Spleen (tissue), 11 donors: ENCODE data around the gene PLCB2. TPM values are rescaled to one million over a fixed set of nuclear protein-coding genes. Genes with fewer than 3 reads are reported as not detected.

ENCODE experiments used
- DNase-seq: peaks from one replicate; pipeline ENCODE4 v3.0.0-alpha.2; 2020
- H3K27ac ChIP-seq, 8 donors: fragments of 200-600 bp; sonication (generic) in 7 of 8; 1 replicate in 4 of 8; 2 replicates in 4 of 8; pipeline versions ENCODE4 v1.5.0 to v1.8.0; 2016 to 2021; ENCODE audit warnings: inconsistent platforms in 4 of 8, mild to moderate bottlenecking in 4 of 8, moderate library complexity in 1 of 8
- H3K27me3 ChIP-seq, 7 donors: fragments of 200-600 bp; sonication (generic) in 6 of 7; replicated peaks in 1 of 7; 1 replicate in 4 of 7; 2 replicates in 3 of 7; pipeline versions ENCODE4 v1.5.0 to v1.8.0; 2016 to 2021; ENCODE audit warnings: inconsistent platforms in 3 of 7, mild to moderate bottlenecking in 1 of 7
- H3K36me3 ChIP-seq, 6 donors: fragments of 200-600 bp; sonication (generic) in 5 of 6; 1 replicate in 4 of 6; 2 replicates in 2 of 6; pipeline versions ENCODE4 v1.5.0 to v1.8.0; 2016 to 2021; ENCODE audit warnings: inconsistent platforms in 2 of 6
- H3K4me1 ChIP-seq, 6 donors: fragments of 200-600 bp; sonication (generic) in 5 of 6; 1 replicate in 3 of 6; 2 replicates in 3 of 6; pipeline versions ENCODE4 v1.5.0 to v1.8.0; 2016 to 2021; ENCODE audit warnings: inconsistent platforms in 3 of 6
- H3K4me3 ChIP-seq, 8 donors: fragments of 200-600 bp; sonication (generic) in 7 of 8; 1 replicate in 4 of 8; 2 replicates in 4 of 8; pipeline versions ENCODE4 v1.5.0 to v1.8.0; 2016 to 2021; ENCODE audit warnings: inconsistent platforms in 4 of 8, mild to moderate bottlenecking in 4 of 8, moderate library complexity in 2 of 8
- H3K9me3 ChIP-seq, 8 donors: fragments of 200-600 bp; sonication (generic) in 7 of 8; 1 replicate in 4 of 8; 2 replicates in 4 of 8; pipeline versions ENCODE4 v1.5.0 to v1.8.0; 2016 to 2021; ENCODE audit warnings: inconsistent platforms in 4 of 8
- POLR2A ChIP-seq, 3 donors: fragments of 450-650 bp; IDR thresholded peaks; one replicate each; pipeline ENCODE4 v1.5.1; 2017; ENCODE audit warnings: antibody characterized with exemption in 3 of 3, mild to moderate bottlenecking in 1 of 3
- POLR2AphosphoS5 ChIP-seq, 3 donors: sonication (generic); formaldehyde crosslinking; IDR thresholded peaks; one replicate each; pipeline ENCODE4 v1.5.1; 2017; ENCODE audit warnings: antibody characterized with exemption in 3 of 3
- WGBS, 5 donors: extraction: QIAGEN DNeasy Blood & Tissue Kit in 3 of 5; methylation state at CpG; one replicate each; pipeline versions ENCODE4 v1.1.5 to v1.1.7; 2013 to 2018; 5-methylcytosine and 5-hydroxymethylcytosine counted together
- intact Hi-C: fragments of 100-400 bp; cut with DNase I; formaldehyde crosslinking; loops from one replicate; pipeline ENCODE4 v1.15.0; 2023; ENCODE audit warnings: low total_unique reads
- polyA plus RNA-seq, 3 donors: library from polyadenylated mRNA; stranded (reverse); fragments of 200-250 nt; gene quantifications; one replicate each; pipeline ENCODE4 v1.2.1, GENCODE V29; 2013
- total RNA-seq, 7 donors: library from RNA; depleted of rRNA in 3 of 7; stranded (reverse); fragments of >200 nt in 3 of 7; fragmentation: NEBNext Ultra II Directional in 4 of 7; extraction: Animal tissue kit (Norgen Biotek cat#: 25700) in 4 of 7; gene quantifications; one replicate each; pipeline versions ENCODE4 v1.1.0 to v1.2.1, GENCODE V29; 2016 to 2021
- TF ChIP-seq, protein P1 (sequence below), 11 experiments: fragments of 200-600 bp in 7 of 11; fragments of 450-650 bp in 4 of 11; sonication (generic) in 4 of 11; IDR thresholded peaks in 8 of 11; conservative IDR thresholded peaks in 3 of 11; 1 replicate in 7 of 11; 2 replicates in 4 of 11; pipeline versions ENCODE4 v1.4.0 to v1.8.0; 2016 to 2021; ENCODE audit warnings: antibody characterized with exemption in 11 of 11, inconsistent platforms in 4 of 11, mild to moderate bottlenecking in 1 of 11
- donor health status: healthy with polysubstance abuse.
- donor health status: DM: no; HTN: no; CAD: no; lungs with moderate emphysema.
- donor health status: DM: no; HTN: no; CAD: no.
- donor health status: Bipolar disorder and iron deficiency.
- donor health status: healthy.
- donor health status: DM: no; HTN: no; CAD: no.
- donor health status: DM: yes; HTN: yes; CAD: no.

PLCB2 gene
- total and polyA plus RNA-seq, 10 donors, result 63.8 to 247 (median 187) TPM

DNA sequence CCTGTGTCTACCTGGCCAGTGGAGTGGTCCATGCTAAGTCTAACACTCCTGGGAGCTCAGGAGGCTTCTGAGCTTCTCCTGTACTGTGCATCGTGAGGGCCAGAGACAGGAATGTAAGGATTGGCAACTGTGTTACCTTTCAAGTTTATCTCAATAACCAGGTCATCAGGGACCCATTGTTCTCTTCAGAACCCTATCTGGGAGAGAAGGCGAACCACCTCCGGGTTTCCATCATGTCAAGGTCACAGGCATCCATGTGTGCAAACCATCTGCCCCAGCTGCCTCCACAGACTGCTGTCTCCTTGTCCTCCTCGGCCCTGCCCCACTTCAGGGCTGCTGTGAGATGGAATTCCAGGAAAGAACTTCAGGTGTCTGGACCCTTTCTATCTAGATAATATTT, 30.8 kb downstream of the PLCB2 start:
- intact Hi-C loops, result loop anchor here (5.0 kb wide), 2 partner anchors 145 to 230 kb away; no protein-coding TSS in a partner anchor
- Histone ChIP-seq H3K27ac (no peak overlapping the region), H3K4me1 (peaks cover 0 to 72% (median 27%) of the 10 kb centered on the region in 6 donors), H3K27me3 (peaks cover 0 to 58% (median 31%) of the 10 kb centered on the region in 7 donors), H3K4me3 (no peak overlapping the region), H3K9me3 (no peaks in the 10 kb centered on the region), H3K36me3 (no peaks in the 10 kb centered on the region)
- DNase-seq, result no peak
- WGBS, 5 donors, result 58 to 78% (median 68%) methylated on average over 4 of the region's 4 CpGs
- TF ChIP-seq, protein P1, sequence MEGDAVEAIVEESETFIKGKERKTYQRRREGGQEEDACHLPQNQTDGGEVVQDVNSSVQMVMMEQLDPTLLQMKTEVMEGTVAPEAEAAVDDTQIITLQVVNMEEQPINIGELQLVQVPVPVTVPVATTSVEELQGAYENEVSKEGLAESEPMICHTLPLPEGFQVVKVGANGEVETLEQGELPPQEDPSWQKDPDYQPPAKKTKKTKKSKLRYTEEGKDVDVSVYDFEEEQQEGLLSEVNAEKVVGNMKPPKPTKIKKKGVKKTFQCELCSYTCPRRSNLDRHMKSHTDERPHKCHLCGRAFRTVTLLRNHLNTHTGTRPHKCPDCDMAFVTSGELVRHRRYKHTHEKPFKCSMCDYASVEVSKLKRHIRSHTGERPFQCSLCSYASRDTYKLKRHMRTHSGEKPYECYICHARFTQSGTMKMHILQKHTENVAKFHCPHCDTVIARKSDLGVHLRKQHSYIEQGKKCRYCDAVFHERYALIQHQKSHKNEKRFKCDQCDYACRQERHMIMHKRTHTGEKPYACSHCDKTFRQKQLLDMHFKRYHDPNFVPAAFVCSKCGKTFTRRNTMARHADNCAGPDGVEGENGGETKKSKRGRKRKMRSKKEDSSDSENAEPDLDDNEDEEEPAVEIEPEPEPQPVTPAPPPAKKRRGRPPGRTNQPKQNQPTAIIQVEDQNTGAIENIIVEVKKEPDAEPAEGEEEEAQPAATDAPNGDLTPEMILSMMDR (IDR thresholded peaks at IDR 0.05 in 8 of 11, conservative IDR thresholded peaks at IDR 0.05 in 3 of 11), result no peak
- TF ChIP-seq POLR2A (IDR thresholded peaks at IDR 0.05) (no peak), POLR2AphosphoS5 (IDR thresholded peaks at IDR 0.05) (no peak)

DNA sequence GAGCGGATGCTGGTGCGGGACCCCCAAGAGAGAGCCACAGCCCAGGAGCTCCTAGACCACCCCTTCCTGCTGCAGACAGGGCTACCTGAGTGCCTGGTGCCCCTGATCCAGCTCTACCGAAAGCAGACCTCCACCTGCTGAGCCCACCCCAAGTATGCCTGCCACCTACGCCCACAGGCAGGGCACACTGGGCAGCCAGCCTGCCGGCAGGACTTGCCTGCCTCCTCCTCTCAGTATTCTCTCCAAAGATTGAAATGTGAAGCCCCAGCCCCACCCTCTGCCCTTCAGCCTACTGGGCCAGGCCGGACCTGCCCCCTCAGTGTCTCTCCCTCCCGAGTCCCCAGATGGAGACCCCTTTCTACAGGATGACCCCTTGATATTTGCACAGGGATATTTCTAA, 31.8 kb downstream of the PLCB2 start:
- no peak for DNase-seq
- intact Hi-C loops, result loop anchor here (5.0 kb wide), 2 partner anchors 146 to 229 kb away; no protein-coding TSS in a partner anchor
- 87 to 92% (median 91%) methylated on average over 3 to 7 of the region's 7 CpGs for WGBS, 5 donors

DNA sequence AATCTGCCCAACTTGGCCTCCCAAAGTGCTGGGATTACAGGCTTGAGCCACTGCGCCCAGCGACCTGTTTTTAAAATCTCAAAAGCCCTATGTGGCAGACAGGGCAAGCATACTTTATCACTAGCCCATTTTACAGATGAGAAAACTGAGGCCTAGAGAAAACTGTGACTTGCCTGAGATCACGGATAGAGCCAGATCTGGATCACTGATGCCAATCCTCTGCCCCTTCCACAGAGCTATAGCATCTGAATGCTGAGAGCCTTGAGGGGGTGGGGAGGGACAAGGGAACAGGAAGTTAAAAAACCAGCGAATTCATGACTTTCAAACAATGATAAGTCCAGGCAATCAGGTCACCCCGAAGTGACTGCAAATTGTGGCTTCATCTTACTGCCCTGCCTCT, 32.2 kb downstream of the PLCB2 start:
- TF ChIP-seq POLR2A (IDR thresholded peaks at IDR 0.05) (no peak), POLR2AphosphoS5 (IDR thresholded peaks at IDR 0.05) (no peak)
- TF ChIP-seq, protein P1 (IDR thresholded peaks at IDR 0.05 in 8 of 11, conservative IDR thresholded peaks at IDR 0.05 in 3 of 11), result no peak
- no peaks in the 10 kb centered on the region for H3K36me3 ChIP-seq
- intact Hi-C loops, result loop anchor here (5.0 kb wide), 2 partner anchors 147 to 228 kb away; no protein-coding TSS in a partner anchor
- peaks cover 0 to 44% (median 17%) of the 10 kb centered on the region in 7 donors for H3K27me3 ChIP-seq
- no peak for DNase-seq
- no peak overlapping the region for H3K27ac ChIP-seq
- 59 to 71% (median 63%) methylated on average over 5 of the region's 5 CpGs for WGBS, 5 donors
- H3K9me3 ChIP-seq, result no peaks in the 10 kb centered on the region
- no peak overlapping the region for H3K4me3 ChIP-seq
- H3K4me1 ChIP-seq, result peaks cover 0 to 59% (median 20%) of the 10 kb centered on the region in 6 donors

More for the DNA sequence above, 31.8 kb downstream of the PLCB2 start:
- Histone ChIP-seq H3K9me3 (no peaks in the 10 kb centered on the region), H3K4me3 (no peak overlapping the region), H3K36me3 (no peaks in the 10 kb centered on the region), H3K27me3 (peaks cover 0 to 48% (median 21%) of the 10 kb centered on the region in 7 donors), H3K27ac (no peak overlapping the region), H3K4me1 (peaks cover 0 to 62% (median 21%) of the 10 kb centered on the region in 6 donors)
- TF ChIP-seq POLR2AphosphoS5 (IDR thresholded peaks at IDR 0.05), result no peak
- TF ChIP-seq, protein P1 (IDR thresholded peaks at IDR 0.05 in 8 of 11, conservative IDR thresholded peaks at IDR 0.05 in 3 of 11), result no peak

DNA sequence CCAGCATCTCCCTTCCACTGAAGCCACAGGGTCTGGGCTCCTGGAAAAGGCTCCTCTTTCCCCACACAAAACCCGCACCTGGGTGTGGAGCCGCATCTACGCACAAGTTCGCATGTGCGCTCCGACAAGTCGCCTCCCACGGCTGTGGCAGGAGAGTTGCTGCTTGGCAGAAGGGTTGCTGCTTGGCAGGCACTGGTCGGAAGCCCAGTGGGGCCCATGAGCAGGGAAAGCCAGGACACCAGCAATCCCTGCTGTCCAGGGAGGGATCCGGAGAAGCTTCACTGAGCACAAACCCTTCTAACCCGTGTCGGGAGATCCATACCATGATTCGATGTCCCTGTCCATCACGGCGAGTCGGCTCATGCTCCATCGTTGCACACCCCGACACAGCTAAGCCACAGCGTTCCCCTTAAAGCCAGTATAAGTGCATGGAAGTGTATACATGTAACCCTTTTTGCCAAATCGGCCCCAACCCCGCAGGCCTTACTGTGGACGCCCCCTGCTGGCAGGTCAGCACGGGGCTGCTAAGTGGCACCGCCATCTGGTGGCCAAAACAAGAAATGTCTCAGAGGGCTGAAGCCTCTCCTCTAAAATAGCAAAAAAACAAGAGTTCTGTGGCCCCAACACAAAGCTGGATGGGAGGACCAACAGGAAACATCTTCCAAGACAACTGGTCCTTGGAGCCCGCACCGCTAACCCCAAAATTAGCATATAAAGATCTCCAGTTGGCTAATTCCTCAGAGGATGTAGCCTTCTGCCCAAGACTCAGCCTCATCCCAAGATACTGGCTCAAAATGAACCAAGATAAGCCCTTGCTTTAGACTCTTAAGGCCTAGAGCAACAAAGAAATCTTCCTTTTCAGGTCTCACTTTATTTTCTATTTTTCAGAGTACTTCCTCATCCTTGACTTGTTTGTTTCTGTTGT, 33.1 kb downstream of the PLCB2 start:
- DNase-seq, result peak; percentile 96
- Histone ChIP-seq H3K27ac (no peak overlapping the region), H3K9me3 (no peaks in the 10 kb centered on the region), H3K4me1 (peaks cover 0 to 50% (median 15%) of the 10 kb centered on the region in 6 donors), H3K27me3 (peaks cover 0 to 35% (median 8%) of the 10 kb centered on the region in 7 donors), H3K4me3 (no peak overlapping the region), H3K36me3 (no peaks in the 10 kb centered on the region)
- intact Hi-C loops, result loop anchor here (5.0 kb wide), 3 partner anchors 57 to 227 kb away; no protein-coding TSS in a partner anchor
- 54 to 60% (median 58%) methylated on average over 24 to 26 of the region's 26 CpGs for WGBS, 5 donors
- TF ChIP-seq POLR2A (IDR thresholded peaks at IDR 0.05) (no peak), POLR2AphosphoS5 (IDR thresholded peaks at IDR 0.05) (peak in 2 of 3 donors; percentile 45 to 58)
- TF ChIP-seq, protein P1 (IDR thresholded peaks at IDR 0.05 in 8 of 11, conservative IDR thresholded peaks at IDR 0.05 in 3 of 11), result peak; percentile 98 to 100 (median 100)
